ENCODE measurements around the gene ERF. TPM values are rescaled to one million over a fixed set of nuclear protein-coding genes. Genes with fewer than 3 reads are reported as not detected.

ERF gene
- total and polyA plus RNA-seq, 2 donors (not counting 3 experiments of a cell fraction or from before 2014, with no cell fraction given) = 102 to 117 TPM

DNA sequence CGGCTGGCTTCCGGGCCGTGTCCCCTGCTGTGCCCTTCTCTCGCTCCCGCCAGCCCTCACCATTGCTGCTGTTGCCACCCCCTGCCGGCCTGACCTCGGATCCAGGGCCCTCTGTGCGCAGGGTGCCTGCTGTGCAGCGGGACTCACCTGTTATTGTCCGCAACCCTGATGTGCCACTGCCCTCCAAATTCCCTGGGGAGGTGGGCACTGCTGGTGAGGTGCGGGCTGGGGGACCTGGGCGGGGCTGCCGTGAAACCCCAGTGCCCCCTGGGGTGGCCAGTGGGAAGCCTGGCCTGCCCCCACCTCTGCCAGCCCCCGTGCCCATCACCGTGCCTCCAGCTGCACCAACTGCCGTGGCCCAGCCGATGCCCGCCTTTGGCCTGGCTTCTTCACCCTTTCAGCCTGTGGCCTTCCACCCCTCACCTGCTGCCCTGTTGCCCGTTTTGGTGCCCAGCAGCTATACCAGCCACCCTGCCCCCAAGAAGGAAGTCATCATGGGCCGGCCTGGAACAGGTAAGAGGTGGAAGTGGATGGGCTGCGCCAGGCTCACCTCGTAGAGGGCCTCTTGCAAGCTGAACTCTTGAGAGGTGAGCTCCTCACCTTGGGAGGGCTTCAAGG lies 19.2 kb upstream of the ERF start:
- POLR2A ChIA-PET = no interaction called here
- no peak overlapping the region for H3K27ac ChIP-seq (ENCODE audit: insufficient read depth, low read depth, low read length)

More for the DNA sequence above, 19.2 kb upstream of the ERF start:
- Histone ChIP-seq H3K4me2 (ENCODE audit: insufficient read depth, low read length) (no peak overlapping the region), H3K9ac (replicated peaks; ENCODE audit: extremely low read depth, insufficient read depth, low read length) (no peak overlapping the region), H3K36me3 (ENCODE audit: control insufficient read depth in 2 of 2, extremely low read depth in 1 of 2, insufficient read depth in 2 of 2, low read length in 2 of 2) (peaks cover 12 to 28% of the 10 kb centered on the region in 2 experiments), H4K20me1 (replicated peaks; ENCODE audit: control insufficient read depth, extremely low read depth, insufficient read depth, low read length) (no peaks in the 10 kb centered on the region), H3K9me3 (replicated peaks; ENCODE audit: control insufficient read depth, insufficient read depth, low read length) (no peaks in the 10 kb centered on the region), H3K4me1 (ENCODE audit: control insufficient read depth, extremely low read depth, insufficient read depth, low read length) (peaks cover 40% of the 10 kb centered on the region), H3K9me1 (replicated peaks; ENCODE audit: control insufficient read depth, extremely low read depth, insufficient read depth, low read length) (no peaks in the 10 kb centered on the region), H2AFZ (ENCODE audit: low read depth, low read length) (no peak overlapping the region), H3K79me2 (ENCODE audit: control insufficient read depth, insufficient read depth, low read length) (peaks cover 44% of the 10 kb centered on the region), H3K4me3 (replicated peaks in 1 of 3; ENCODE audit: insufficient read depth in 1 of 3, low read depth in 1 of 3, low read length in 3 of 3) (no peak overlapping the region), H3K27me3 (ENCODE audit: control insufficient read depth in 2 of 2, insufficient read depth in 2 of 2, low read length in 2 of 2) (no peaks in the 10 kb centered on the region)
- TF ChIP-seq MYC (IDR thresholded peaks at IDR 0.05; ENCODE audit: low read depth, low read length) (no peak), JUN (IDR thresholded peaks at IDR 0.05; ENCODE audit: borderline replicate concordance, insufficient read depth, insufficient read length, low read depth) (no peak), EZH2 (IDR thresholded peaks at IDR 0.05; ENCODE audit: borderline replicate concordance, low read depth, low read length, severe bottlenecking) (no peak), POLR2A (IDR thresholded peaks at IDR 0.05; ENCODE audit: low read depth, low read length) (no peak), FOS (IDR thresholded peaks at IDR 0.05; ENCODE audit: borderline replicate concordance, insufficient read depth, low read length) (no peak), GATA2 (IDR thresholded peaks at IDR 0.05; ENCODE audit: insufficient read depth, insufficient read length, low read depth, low read length) (no peak), POLR2AphosphoS5 (IDR thresholded peaks at IDR 0.05; ENCODE audit: insufficient read depth, low read depth, low read length) (no peak)
- TF ChIP-seq, protein P1, sequence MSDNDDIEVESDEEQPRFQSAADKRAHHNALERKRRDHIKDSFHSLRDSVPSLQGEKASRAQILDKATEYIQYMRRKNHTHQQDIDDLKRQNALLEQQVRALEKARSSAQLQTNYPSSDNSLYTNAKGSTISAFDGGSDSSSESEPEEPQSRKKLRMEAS (IDR thresholded peaks at IDR 0.05; ENCODE audit: insufficient read depth, insufficient read length) = no peak
- TF ChIP-seq, protein P2, sequence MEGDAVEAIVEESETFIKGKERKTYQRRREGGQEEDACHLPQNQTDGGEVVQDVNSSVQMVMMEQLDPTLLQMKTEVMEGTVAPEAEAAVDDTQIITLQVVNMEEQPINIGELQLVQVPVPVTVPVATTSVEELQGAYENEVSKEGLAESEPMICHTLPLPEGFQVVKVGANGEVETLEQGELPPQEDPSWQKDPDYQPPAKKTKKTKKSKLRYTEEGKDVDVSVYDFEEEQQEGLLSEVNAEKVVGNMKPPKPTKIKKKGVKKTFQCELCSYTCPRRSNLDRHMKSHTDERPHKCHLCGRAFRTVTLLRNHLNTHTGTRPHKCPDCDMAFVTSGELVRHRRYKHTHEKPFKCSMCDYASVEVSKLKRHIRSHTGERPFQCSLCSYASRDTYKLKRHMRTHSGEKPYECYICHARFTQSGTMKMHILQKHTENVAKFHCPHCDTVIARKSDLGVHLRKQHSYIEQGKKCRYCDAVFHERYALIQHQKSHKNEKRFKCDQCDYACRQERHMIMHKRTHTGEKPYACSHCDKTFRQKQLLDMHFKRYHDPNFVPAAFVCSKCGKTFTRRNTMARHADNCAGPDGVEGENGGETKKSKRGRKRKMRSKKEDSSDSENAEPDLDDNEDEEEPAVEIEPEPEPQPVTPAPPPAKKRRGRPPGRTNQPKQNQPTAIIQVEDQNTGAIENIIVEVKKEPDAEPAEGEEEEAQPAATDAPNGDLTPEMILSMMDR (IDR thresholded peaks at IDR 0.05; ENCODE audit: extremely low read depth in 1 of 2, insufficient read depth in 1 of 2, low read depth in 1 of 2, low read length in 2 of 2) = no peak
- dilution Hi-C loops (cut with MboI; ENCODE audit: extremely low pct_ligation_motif_present, low sequenced_read_pairs) = no loop called here
- BruUV-seq (replicated peaks) = no TSS peak
- intact Hi-C loops (cut with micrococcal nuclease) = no loop called here
- FAIRE-seq = no peak
- DNase-seq (ENCODE audit: low read depth, low spot score) = no peak
- CTCF ChIA-PET = no interaction called here
